ENCODE measurements around the gene BPIFA3.

- TF ChIP-seq CTCF (IDR thresholded peaks at IDR 0.05) (no peak), EZH2 (IDR thresholded peaks at IDR 0.05) (no peak), EZH2phosphoT487 (IDR thresholded peaks at IDR 0.05) (no peak)
These were observed 46.6 kb downstream of the BPIFA3 start for GRCh38 chr20:33263784-33264183.

Measured in neural progenitor cell (in vitro differentiated cells).